ENCODE measurements around the gene MAN2A1. TPM values are rescaled to one million over a fixed set of nuclear protein-coding genes. Genes with fewer than 3 reads are reported as not detected.

Gene MAN2A1
- total and polyA plus RNA-seq, 2 experiments from 2014 or later: 32.5 to 129 TPM

DNA sequence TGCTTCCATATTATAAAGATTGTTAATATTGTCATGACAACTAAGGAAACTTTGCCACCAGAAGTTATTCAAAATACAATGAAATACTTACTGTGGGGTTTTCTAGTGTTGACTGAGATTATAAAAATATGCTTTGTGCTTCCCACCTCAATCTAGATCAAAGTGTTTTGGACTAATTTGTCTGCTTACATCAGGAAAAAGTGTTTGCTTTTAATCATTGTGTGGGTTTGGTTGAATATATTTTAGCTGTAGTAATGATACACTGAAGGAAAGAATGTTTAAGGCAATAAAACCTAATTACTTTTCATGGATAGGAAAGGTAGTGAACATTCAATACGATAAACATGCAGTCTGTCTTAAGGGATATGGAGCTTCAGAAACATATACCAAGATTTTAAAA is 29.8 kb upstream of the MAN2A1 start:
- H2AFZ ChIP-seq: no peak overlapping the region
- H3K36me3 ChIP-seq (ENCODE audit: insufficient read depth): no peaks in the 10 kb centered on the region
- H3F3A ChIP-seq (replicated peaks; ENCODE audit: low read depth): no peaks in the 10 kb centered on the region
- Mint-ChIP-seq H3K27me3 (ENCODE audit: insufficient read depth, low read depth, poor library complexity) (no peaks in the 10 kb centered on the region), H3K4me3 (no peak overlapping the region), H3K9me3 (no peaks in the 10 kb centered on the region), H3K27ac (no peak overlapping the region), H3K36me3 (ENCODE audit: low read depth) (no peaks in the 10 kb centered on the region), H3K4me1 (no peaks in the 10 kb centered on the region)
- no peak overlapping the region for H3K4me2 ChIP-seq
- ATAC-seq (no peak), DNase-seq (ENCODE audit: low spot score) (no peak)
- TF ChIP-seq ZNF114 (CRISPR knock-in tag; IDR thresholded peaks at IDR 0.05): no peak
- TF ChIP-seq, protein P1, sequence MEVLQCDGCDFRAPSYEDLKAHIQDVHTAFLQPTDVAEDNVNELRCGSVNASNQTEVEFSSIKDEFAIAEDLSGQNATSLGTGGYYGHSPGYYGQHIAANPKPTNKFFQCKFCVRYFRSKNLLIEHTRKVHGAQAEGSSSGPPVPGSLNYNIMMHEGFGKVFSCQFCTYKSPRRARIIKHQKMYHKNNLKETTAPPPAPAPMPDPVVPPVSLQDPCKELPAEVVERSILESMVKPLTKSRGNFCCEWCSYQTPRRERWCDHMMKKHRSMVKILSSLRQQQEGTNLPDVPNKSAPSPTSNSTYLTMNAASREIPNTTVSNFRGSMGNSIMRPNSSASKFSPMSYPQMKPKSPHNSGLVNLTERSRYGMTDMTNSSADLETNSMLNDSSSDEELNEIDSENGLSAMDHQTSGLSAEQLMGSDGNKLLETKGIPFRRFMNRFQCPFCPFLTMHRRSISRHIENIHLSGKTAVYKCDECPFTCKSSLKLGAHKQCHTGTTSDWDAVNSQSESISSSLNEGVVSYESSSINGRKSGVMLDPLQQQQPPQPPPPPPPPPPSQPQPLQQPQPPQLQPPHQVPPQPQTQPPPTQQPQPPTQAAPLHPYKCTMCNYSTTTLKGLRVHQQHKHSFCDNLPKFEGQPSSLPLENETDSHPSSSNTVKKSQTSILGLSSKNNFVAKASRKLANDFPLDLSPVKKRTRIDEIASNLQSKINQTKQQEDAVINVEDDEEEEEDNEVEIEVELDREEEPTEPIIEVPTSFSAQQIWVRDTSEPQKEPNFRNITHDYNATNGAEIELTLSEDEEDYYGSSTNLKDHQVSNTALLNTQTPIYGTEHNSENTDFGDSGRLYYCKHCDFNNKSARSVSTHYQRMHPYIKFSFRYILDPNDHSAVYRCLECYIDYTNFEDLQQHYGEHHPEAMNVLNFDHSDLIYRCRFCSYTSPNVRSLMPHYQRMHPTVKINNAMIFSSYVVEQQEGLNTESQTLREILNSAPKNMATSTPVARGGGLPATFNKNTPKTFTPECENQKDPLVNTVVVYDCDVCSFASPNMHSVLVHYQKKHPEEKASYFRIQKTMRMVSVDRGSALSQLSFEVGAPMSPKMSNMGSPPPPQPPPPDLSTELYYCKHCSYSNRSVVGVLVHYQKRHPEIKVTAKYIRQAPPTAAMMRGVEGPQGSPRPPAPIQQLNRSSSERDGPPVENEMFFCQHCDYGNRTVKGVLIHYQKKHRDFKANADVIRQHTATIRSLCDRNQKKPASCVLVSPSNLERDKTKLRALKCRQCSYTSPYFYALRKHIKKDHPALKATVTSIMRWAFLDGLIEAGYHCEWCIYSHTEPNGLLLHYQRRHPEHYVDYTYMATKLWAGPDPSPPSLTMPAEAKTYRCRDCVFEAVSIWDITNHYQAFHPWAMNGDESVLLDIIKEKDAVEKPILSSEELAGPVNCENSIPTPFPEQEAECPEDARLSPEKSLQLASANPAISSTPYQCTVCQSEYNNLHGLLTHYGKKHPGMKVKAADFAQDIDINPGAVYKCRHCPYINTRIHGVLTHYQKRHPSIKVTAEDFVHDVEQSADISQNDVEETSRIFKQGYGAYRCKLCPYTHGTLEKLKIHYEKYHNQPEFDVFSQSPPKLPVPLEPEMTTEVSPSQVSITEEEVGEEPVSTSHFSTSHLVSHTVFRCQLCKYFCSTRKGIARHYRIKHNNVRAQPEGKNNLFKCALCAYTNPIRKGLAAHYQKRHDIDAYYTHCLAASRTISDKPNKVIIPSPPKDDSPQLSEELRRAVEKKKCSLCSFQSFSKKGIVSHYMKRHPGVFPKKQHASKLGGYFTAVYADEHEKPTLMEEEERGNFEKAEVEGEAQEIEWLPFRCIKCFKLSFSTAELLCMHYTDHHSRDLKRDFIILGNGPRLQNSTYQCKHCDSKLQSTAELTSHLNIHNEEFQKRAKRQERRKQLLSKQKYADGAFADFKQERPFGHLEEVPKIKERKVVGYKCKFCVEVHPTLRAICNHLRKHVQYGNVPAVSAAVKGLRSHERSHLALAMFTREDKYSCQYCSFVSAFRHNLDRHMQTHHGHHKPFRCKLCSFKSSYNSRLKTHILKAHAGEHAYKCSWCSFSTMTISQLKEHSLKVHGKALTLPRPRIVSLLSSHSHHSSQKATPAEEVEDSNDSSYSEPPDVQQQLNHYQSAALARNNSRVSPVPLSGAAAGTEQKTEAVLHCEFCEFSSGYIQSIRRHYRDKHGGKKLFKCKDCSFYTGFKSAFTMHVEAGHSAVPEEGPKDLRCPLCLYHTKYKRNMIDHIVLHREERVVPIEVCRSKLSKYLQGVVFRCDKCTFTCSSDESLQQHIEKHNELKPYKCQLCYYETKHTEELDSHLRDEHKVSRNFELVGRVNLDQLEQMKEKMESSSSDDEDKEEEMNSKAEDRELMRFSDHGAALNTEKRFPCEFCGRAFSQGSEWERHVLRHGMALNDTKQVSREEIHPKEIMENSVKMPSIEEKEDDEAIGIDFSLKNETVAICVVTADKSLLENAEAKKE (CRISPR knock-in tag; IDR thresholded peaks at IDR 0.05): no peak
- TF ChIP-seq NANOG (IDR thresholded peaks at IDR 0.05; ENCODE audit: borderline replicate concordance): no peak
- no peak for TF ChIP-seq STAT1 (IDR thresholded peaks at IDR 0.05; ENCODE audit: unreplicated experiment)
- TF ChIP-seq, protein P2, sequence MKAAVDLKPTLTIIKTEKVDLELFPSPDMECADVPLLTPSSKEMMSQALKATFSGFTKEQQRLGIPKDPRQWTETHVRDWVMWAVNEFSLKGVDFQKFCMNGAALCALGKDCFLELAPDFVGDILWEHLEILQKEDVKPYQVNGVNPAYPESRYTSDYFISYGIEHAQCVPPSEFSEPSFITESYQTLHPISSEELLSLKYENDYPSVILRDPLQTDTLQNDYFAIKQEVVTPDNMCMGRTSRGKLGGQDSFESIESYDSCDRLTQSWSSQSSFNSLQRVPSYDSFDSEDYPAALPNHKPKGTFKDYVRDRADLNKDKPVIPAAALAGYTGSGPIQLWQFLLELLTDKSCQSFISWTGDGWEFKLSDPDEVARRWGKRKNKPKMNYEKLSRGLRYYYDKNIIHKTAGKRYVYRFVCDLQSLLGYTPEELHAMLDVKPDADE (IDR thresholded peaks at IDR 0.05): no peak
- TF ChIP-seq POLR2AphosphoS5 (IDR thresholded peaks at IDR 0.05; ENCODE audit: low read depth): no peak
- TF ChIP-seq, protein P3, sequence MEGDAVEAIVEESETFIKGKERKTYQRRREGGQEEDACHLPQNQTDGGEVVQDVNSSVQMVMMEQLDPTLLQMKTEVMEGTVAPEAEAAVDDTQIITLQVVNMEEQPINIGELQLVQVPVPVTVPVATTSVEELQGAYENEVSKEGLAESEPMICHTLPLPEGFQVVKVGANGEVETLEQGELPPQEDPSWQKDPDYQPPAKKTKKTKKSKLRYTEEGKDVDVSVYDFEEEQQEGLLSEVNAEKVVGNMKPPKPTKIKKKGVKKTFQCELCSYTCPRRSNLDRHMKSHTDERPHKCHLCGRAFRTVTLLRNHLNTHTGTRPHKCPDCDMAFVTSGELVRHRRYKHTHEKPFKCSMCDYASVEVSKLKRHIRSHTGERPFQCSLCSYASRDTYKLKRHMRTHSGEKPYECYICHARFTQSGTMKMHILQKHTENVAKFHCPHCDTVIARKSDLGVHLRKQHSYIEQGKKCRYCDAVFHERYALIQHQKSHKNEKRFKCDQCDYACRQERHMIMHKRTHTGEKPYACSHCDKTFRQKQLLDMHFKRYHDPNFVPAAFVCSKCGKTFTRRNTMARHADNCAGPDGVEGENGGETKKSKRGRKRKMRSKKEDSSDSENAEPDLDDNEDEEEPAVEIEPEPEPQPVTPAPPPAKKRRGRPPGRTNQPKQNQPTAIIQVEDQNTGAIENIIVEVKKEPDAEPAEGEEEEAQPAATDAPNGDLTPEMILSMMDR (conservative IDR thresholded peaks at IDR 0.05; ENCODE audit: low read depth in 2 of 2): no peak
- TF ChIP-seq EZH2 (IDR thresholded peaks at IDR 0.05; ENCODE audit: low read depth, unreplicated experiment): no peak
- TF ChIP-seq, protein P4, sequence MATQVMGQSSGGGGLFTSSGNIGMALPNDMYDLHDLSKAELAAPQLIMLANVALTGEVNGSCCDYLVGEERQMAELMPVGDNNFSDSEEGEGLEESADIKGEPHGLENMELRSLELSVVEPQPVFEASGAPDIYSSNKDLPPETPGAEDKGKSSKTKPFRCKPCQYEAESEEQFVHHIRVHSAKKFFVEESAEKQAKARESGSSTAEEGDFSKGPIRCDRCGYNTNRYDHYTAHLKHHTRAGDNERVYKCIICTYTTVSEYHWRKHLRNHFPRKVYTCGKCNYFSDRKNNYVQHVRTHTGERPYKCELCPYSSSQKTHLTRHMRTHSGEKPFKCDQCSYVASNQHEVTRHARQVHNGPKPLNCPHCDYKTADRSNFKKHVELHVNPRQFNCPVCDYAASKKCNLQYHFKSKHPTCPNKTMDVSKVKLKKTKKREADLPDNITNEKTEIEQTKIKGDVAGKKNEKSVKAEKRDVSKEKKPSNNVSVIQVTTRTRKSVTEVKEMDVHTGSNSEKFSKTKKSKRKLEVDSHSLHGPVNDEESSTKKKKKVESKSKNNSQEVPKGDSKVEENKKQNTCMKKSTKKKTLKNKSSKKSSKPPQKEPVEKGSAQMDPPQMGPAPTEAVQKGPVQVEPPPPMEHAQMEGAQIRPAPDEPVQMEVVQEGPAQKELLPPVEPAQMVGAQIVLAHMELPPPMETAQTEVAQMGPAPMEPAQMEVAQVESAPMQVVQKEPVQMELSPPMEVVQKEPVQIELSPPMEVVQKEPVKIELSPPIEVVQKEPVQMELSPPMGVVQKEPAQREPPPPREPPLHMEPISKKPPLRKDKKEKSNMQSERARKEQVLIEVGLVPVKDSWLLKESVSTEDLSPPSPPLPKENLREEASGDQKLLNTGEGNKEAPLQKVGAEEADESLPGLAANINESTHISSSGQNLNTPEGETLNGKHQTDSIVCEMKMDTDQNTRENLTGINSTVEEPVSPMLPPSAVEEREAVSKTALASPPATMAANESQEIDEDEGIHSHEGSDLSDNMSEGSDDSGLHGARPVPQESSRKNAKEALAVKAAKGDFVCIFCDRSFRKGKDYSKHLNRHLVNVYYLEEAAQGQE (IDR thresholded peaks at IDR 0.05; ENCODE audit: unreplicated experiment): no peak
- TF ChIP-seq ZNF331 (CRISPR knock-in tag; IDR thresholded peaks at IDR 0.05; ENCODE audit: low read depth): no peak
- TF ChIP-seq EZH2phosphoT487 (IDR thresholded peaks at IDR 0.05; ENCODE audit: unreplicated experiment): no peak
- TF ChIP-seq CREB1 (CRISPR knock-in tag; IDR thresholded peaks at IDR 0.05; ENCODE audit: low read depth): no peak
- no peak for TF ChIP-seq JUNB (IDR thresholded peaks at IDR 0.05; ENCODE audit: unreplicated experiment)
- H3K27me3 ChIP-seq (ENCODE audit: insufficient read depth): no peaks in the 10 kb centered on the region
- H3K27ac ChIP-seq (ENCODE audit: low read depth): no peak overlapping the region
- H4K20me1 ChIP-seq (replicated peaks; ENCODE audit: insufficient read depth): no peaks in the 10 kb centered on the region
- H3K4me1 ChIP-seq (ENCODE audit: insufficient read depth): no peaks in the 10 kb centered on the region
- no peak overlapping the region for H3K4me3 ChIP-seq
- H3K9me2 ChIP-seq (ENCODE audit: insufficient read depth): no peaks in the 10 kb centered on the region
- H3K79me2 ChIP-seq (replicated peaks; ENCODE audit: insufficient read depth): no peaks in the 10 kb centered on the region
